ENCODE measurements around the gene TIPARP.

Gene TIPARP

DNA sequence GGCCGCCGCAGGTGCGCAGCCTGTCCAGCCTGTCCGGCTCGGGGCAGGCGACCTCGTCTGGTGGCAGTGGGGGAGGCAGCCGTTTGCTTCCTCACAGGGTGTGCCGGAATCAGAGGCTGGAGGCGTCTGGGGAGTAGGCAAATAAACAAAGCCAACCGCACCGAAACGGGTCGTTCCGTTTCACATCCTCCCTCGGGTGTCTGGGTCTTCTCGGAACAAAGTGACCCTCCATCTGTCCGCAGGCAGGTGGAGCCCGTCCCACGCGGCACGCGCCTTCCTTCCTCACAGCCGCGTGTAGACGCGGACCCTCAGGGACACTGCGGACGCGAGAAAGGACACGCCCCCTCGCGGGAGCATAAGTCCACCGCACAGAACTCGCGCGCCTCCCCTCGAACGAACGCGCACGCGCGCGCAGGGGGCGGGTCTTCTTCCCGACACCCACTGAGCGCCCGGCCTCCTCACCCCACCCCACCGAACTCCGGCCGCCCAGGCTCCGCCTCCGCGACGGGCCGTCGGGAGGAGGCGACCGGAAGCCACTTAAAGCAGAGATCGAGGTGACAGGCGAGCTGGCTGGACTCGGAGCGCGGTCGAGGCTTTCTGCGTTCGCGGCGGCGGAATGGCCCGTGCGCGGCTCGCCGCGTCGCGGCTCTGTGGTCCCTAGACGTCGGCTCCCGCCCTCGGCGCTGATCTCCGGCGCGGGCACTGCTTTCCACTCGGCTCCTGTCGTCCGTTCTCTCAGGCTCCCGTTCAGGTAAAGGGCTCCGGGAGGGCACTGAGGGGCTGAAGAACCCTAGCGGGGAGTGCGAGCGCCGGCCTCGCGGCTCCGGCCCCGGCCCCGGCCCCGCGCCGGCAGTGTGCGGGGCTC is at the start of gene TIPARP (continued):
- TF ChIP-seq ZSCAN18 (tag by site-specific recombination; IDR thresholded peaks at IDR 0.05) = no peak
- TF ChIP-seq ZNF157 (tag by site-specific recombination; IDR thresholded peaks at IDR 0.05) = no peak
- TF ChIP-seq ZNF302 (tag by site-specific recombination; IDR thresholded peaks at IDR 0.05; ENCODE audit: low read depth) = no peak
- peak; percentile 39; the same call in 1 of the 2 replicates for TF ChIP-seq OSR2 (tag by site-specific recombination; IDR thresholded peaks at IDR 0.05)
- TF ChIP-seq ZNF223 (tag by site-specific recombination; IDR thresholded peaks at IDR 0.05) = no peak
- TF ChIP-seq KLF17 (tag by site-specific recombination; IDR thresholded peaks at IDR 0.05) = peak; percentile 65
- no peak for TF ChIP-seq ZNF221 (tag by site-specific recombination; IDR thresholded peaks at IDR 0.05; ENCODE audit: borderline replicate concordance)
- no peak for TF ChIP-seq BCL6B (tag by site-specific recombination; IDR thresholded peaks at IDR 0.05)
- peak; percentile 62; the same call in 1 of the 2 replicates for TF ChIP-seq ZNF76 (tag by site-specific recombination; IDR thresholded peaks at IDR 0.05; ENCODE audit: borderline replicate concordance, low read depth)
- TF ChIP-seq MYNN (tag by site-specific recombination; IDR thresholded peaks at IDR 0.05; ENCODE audit: borderline replicate concordance) = no peak
- no peak for TF ChIP-seq ZNF585B (tag by site-specific recombination; IDR thresholded peaks at IDR 0.05)
- 0 out of 2 replicates have a peak, but pooled peaks have one; percentile 64 for TF ChIP-seq ZNF10 (tag by site-specific recombination; IDR thresholded peaks at IDR 0.05)
- TF ChIP-seq ZNF19 (tag by site-specific recombination; IDR thresholded peaks at IDR 0.05; ENCODE audit: low read depth) = no peak
- TF ChIP-seq SP2 (tag by site-specific recombination; IDR thresholded peaks at IDR 0.05) = peak; percentile 92
- no peak for TF ChIP-seq GFI1B (tag by site-specific recombination; IDR thresholded peaks at IDR 0.05)
- TF ChIP-seq, protein P1, sequence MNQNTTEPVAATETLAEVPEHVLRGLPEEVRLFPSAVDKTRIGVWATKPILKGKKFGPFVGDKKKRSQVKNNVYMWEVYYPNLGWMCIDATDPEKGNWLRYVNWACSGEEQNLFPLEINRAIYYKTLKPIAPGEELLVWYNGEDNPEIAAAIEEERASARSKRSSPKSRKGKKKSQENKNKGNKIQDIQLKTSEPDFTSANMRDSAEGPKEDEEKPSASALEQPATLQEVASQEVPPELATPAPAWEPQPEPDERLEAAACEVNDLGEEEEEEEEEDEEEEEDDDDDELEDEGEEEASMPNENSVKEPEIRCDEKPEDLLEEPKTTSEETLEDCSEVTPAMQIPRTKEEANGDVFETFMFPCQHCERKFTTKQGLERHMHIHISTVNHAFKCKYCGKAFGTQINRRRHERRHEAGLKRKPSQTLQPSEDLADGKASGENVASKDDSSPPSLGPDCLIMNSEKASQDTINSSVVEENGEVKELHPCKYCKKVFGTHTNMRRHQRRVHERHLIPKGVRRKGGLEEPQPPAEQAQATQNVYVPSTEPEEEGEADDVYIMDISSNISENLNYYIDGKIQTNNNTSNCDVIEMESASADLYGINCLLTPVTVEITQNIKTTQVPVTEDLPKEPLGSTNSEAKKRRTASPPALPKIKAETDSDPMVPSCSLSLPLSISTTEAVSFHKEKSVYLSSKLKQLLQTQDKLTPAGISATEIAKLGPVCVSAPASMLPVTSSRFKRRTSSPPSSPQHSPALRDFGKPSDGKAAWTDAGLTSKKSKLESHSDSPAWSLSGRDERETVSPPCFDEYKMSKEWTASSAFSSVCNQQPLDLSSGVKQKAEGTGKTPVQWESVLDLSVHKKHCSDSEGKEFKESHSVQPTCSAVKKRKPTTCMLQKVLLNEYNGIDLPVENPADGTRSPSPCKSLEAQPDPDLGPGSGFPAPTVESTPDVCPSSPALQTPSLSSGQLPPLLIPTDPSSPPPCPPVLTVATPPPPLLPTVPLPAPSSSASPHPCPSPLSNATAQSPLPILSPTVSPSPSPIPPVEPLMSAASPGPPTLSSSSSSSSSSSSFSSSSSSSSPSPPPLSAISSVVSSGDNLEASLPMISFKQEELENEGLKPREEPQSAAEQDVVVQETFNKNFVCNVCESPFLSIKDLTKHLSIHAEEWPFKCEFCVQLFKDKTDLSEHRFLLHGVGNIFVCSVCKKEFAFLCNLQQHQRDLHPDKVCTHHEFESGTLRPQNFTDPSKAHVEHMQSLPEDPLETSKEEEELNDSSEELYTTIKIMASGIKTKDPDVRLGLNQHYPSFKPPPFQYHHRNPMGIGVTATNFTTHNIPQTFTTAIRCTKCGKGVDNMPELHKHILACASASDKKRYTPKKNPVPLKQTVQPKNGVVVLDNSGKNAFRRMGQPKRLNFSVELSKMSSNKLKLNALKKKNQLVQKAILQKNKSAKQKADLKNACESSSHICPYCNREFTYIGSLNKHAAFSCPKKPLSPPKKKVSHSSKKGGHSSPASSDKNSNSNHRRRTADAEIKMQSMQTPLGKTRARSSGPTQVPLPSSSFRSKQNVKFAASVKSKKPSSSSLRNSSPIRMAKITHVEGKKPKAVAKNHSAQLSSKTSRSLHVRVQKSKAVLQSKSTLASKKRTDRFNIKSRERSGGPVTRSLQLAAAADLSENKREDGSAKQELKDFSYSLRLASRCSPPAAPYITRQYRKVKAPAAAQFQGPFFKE (tag by site-specific recombination; IDR thresholded peaks at IDR 0.05; ENCODE audit: borderline replicate concordance) = no peak
- TF ChIP-seq ZNF488 (tag by site-specific recombination; IDR thresholded peaks at IDR 0.05) = no peak
- TF ChIP-seq ZNF626 (tag by site-specific recombination; IDR thresholded peaks at IDR 0.05) = no peak
- TF ChIP-seq ZNF624 (tag by site-specific recombination; IDR thresholded peaks at IDR 0.05) = no peak
- TF ChIP-seq, protein P2, sequence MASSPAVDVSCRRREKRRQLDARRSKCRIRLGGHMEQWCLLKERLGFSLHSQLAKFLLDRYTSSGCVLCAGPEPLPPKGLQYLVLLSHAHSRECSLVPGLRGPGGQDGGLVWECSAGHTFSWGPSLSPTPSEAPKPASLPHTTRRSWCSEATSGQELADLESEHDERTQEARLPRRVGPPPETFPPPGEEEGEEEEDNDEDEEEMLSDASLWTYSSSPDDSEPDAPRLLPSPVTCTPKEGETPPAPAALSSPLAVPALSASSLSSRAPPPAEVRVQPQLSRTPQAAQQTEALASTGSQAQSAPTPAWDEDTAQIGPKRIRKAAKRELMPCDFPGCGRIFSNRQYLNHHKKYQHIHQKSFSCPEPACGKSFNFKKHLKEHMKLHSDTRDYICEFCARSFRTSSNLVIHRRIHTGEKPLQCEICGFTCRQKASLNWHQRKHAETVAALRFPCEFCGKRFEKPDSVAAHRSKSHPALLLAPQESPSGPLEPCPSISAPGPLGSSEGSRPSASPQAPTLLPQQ (tag by site-specific recombination; IDR thresholded peaks at IDR 0.05) = peak; percentile 71; the same call in 1 of the 2 replicates
- TF ChIP-seq KLF7 (tag by site-specific recombination; IDR thresholded peaks at IDR 0.05; ENCODE audit: borderline replicate concordance) = 0 out of 2 replicates have a peak, but pooled peaks have one; percentile 16
- no peak for TF ChIP-seq ZNF350 (tag by site-specific recombination; IDR thresholded peaks at IDR 0.05)
- TF ChIP-seq ZNF354C (tag by site-specific recombination; IDR thresholded peaks at IDR 0.05; ENCODE audit: borderline replicate concordance, low read depth) = no peak
- TF ChIP-seq ZNF639 (tag by site-specific recombination; IDR thresholded peaks at IDR 0.05) = peak; percentile 66; the same call in 1 of the 2 replicates
- TF ChIP-seq ZNF2 (tag by site-specific recombination; IDR thresholded peaks at IDR 0.05) = peak; percentile 79; the same call in 1 of the 2 replicates

Data from HEK293 (cell line).